Lung microvascular endothelial cell (primary cell): ENCODE measurements around the gene C1QTNF12. TPM values are rescaled to one million over a fixed set of nuclear protein-coding genes. Genes with fewer than 3 reads are reported as not detected.

Experiments used
- DNase-seq, 2 donors: peaks; one replicate each; pipeline versions ENCODE4 v3.0.0 to v3.0.0-alpha.2; 2010; ENCODE audit warnings: low read depth in 2 of 2
- total RNA-seq: library from RNA; depleted of rRNA; stranded (reverse); fragments of >200 nt; gene quantifications from 2 replicates; pipeline ENCODE4 v1.2.1, GENCODE V29; 2014

The C1QTNF12 gene
- total RNA-seq, 1 donor from 2014 or later: 0.20 TPM

GRCh38 chr1:1213345-1214265 lies 32.9 kb downstream of the C1QTNF12 start, which contains the start of gene TNFRSF4:
TSS of gene TNFRSF4 (minus strand) at chr1:1214153. CDS start at chr1:1214127, 26 bp downstream.
- DNase-seq: peak in 1 of 2 donors; percentile 22

GRCh38 chr1:1212780-1213344 lies 33.7 kb downstream of the C1QTNF12 start:
- DNase-seq: peak; percentile 75 to 84

- DNase-seq: no peak
These were observed 34.7 kb downstream of the C1QTNF12 start for GRCh38 chr1:1211541-1212441.

GRCh38 chr1:1210726-1211540 lies 35.6 kb downstream of the C1QTNF12 start:
- DNase-seq: no peak

- DNase-seq: no peak
These were observed 37.6 kb downstream of the C1QTNF12 start for GRCh38 chr1:1208713-1209433.

GRCh38 chr1:1207571-1207892 lies 39.0 kb downstream of the C1QTNF12 start:
- no peak for DNase-seq

GRCh38 chr1:1206966-1207531 lies 39.5 kb downstream of the C1QTNF12 start:
- DNase-seq: no peak

- no peak for DNase-seq
These were observed 40.1 kb downstream of the C1QTNF12 start, which contains the start of gene TNFRSF18 for GRCh38 chr1:1206376-1206965. TSS of gene TNFRSF18 (minus strand) at chr1:1206592. CDS start at chr1:1206571, 21 bp downstream.

- no peak for DNase-seq
These were observed 40.6 kb downstream of the C1QTNF12 start for GRCh38 chr1:1205769-1206375.

GRCh38 chr1:1204998-1205768 lies 41.3 kb downstream of the C1QTNF12 start:
- DNase-seq: no peak

GRCh38 chr1:1204425-1204920 lies 42.0 kb downstream of the C1QTNF12 start:
- DNase-seq: no peak

GRCh38 chr1:1203561-1204424 lies 42.7 kb downstream of the C1QTNF12 start:
- DNase-seq: no peak

- DNase-seq: no peak
These were observed 43.5 kb downstream of the C1QTNF12 start for GRCh38 chr1:1202831-1203560.

GRCh38 chr1:1200876-1201810 lies 45.4 kb downstream of the C1QTNF12 start:
- peak; percentile 20 to 49 for DNase-seq
